IMR-90 (cell line): ENCODE measurements around the gene SETD6. TPM values are rescaled to one million over a fixed set of nuclear protein-coding genes. Genes with fewer than 3 reads are reported as not detected.

Experiments
- ATAC-seq: fragments of 200-7000 bp; cut with Tn5 transposase; 2 replicates; pipeline ENCODE4 v1.9.1; 2020; ENCODE audit warnings: low read depth, mild to moderate bottlenecking, moderate library complexity
- BruUV-seq: library from RNA; stranded (reverse); fragments of 400-500 nt; replicated peaks from 2 replicates; lab custom pipeline; 2021; lab: Mats Ljungman, UMichigan
- CTCF ChIA-PET: fragments of 300-600 bp; formaldehyde crosslinking; extraction: SDS; loops from one replicate; lab custom pipeline; 2021; ENCODE audit warnings: antibody characterized with exemption; lab: Yijun Ruan, JAX
- POLR2A ChIA-PET: fragments of 300-600 bp; sonication (Branson Sonifier 250); formaldehyde crosslinking; loops from one replicate; lab custom pipeline; 2022; ENCODE audit warnings: antibody characterized with exemption; ENCODE audit not compliant: unreplicated experiment; lab: Charles Lee
- DNase-seq: peaks from one replicate; pipeline ENCODE4 v3.0.0; 2013
- H2AFZ ChIP-seq: replicated peaks from 2 replicates; pipeline ENCODE3; 2013; ENCODE audit warnings: low read length, mild to moderate bottlenecking; ENCODE audit not compliant: poor library complexity
- H2AK5ac ChIP-seq: 2 replicates; pipeline ENCODE4 v1.6.1; 2013; ENCODE audit warnings: low read depth, low read length, inconsistent platforms
- H2AK9ac ChIP-seq: replicated peaks from 2 replicates; pipeline ENCODE3; 2013; ENCODE audit warnings: mild to moderate bottlenecking, low read depth, low read length, moderate library complexity; ENCODE audit not compliant: poor library complexity
- H2BK120ac ChIP-seq: 2 replicates; pipeline ENCODE4 v1.6.1; 2013; ENCODE audit warnings: low read depth, low read length, inconsistent platforms
- H2BK15ac ChIP-seq: 3 replicates; pipeline ENCODE4 v1.6.1; 2013; ENCODE audit warnings: low read depth, low read length, inconsistent platforms
- H2BK20ac ChIP-seq: 2 replicates; pipeline ENCODE4 v1.6.1; 2013; ENCODE audit warnings: low read depth, mild to moderate bottlenecking, inconsistent platforms, low read length, moderate library complexity
- H2BK5ac ChIP-seq: 2 replicates; pipeline ENCODE4 v1.6.1; 2013; ENCODE audit warnings: mild to moderate bottlenecking, low read depth, low read length, inconsistent platforms; ENCODE audit not compliant: poor library complexity, severe bottlenecking
- H3K14ac ChIP-seq: replicated peaks from 2 replicates; pipeline ENCODE4 v1.6.1; 2013; ENCODE audit warnings: low read depth, low read length, inconsistent platforms
- H3K18ac ChIP-seq: 2 replicates; pipeline ENCODE4 v1.6.1; 2013; ENCODE audit warnings: low read depth, low read length, control low read depth
- H3K23ac ChIP-seq: 2 replicates; pipeline ENCODE4 v1.6.1; 2013; ENCODE audit warnings: low read depth, low read length, inconsistent platforms
- H3K27ac ChIP-seq: 2 replicates; pipeline ENCODE4 v1.5.1; 2013; ENCODE audit warnings: mild to moderate bottlenecking, control low read depth, low read length; ENCODE audit not compliant: insufficient read depth
- H3K27me3 ChIP-seq: 2 replicates; pipeline ENCODE4 v1.6.1; 2013; ENCODE audit warnings: low read length; ENCODE audit not compliant: control insufficient read depth, insufficient read depth
- H3K36me3 ChIP-seq: 2 replicates; pipeline ENCODE4 v1.6.1; 2013; ENCODE audit warnings: low read length, mixed read lengths; ENCODE audit not compliant: control insufficient read depth, insufficient read depth
- H3K4ac ChIP-seq: 2 replicates; pipeline ENCODE4 v1.6.1; 2013; ENCODE audit warnings: low read depth, low read length, inconsistent platforms
- H3K4me1 ChIP-seq: 2 replicates; pipeline ENCODE4 v1.6.1; 2013; ENCODE audit warnings: low read length, mixed read lengths; ENCODE audit not compliant: control insufficient read depth, insufficient read depth
- H3K4me2 ChIP-seq: 2 replicates; pipeline ENCODE4 v1.6.1; 2013; ENCODE audit warnings: low read depth, mild to moderate bottlenecking, control low read depth, low read length, moderate library complexity
- H3K4me3 ChIP-seq: 2 replicates; pipeline ENCODE4 v1.5.1; 2013; ENCODE audit warnings: low read depth, mild to moderate bottlenecking, control low read depth, low read length, moderate library complexity; ENCODE audit not compliant: insufficient read depth
- H3K56ac ChIP-seq: 2 replicates; pipeline ENCODE4 v1.6.1; 2013; ENCODE audit warnings: low read length, inconsistent platforms; ENCODE audit not compliant: insufficient read depth; ENCODE audit errors: extremely low read depth
- H3K79me1 ChIP-seq, 2 experiments: 2 replicates each; pipeline ENCODE4 v1.6.1; 2013; ENCODE audit warnings: low read length in 2 of 2, inconsistent platforms in 1 of 2, low read depth in 1 of 2
- H3K9ac ChIP-seq: 2 replicates; pipeline ENCODE4 v1.6.1; 2013; ENCODE audit warnings: low read depth, low read length, control low read depth
- H3K9me1 ChIP-seq: 2 replicates; pipeline ENCODE4 v1.6.1; 2013; ENCODE audit warnings: low read length, inconsistent platforms; ENCODE audit not compliant: insufficient read depth
- H3K9me3 ChIP-seq: 2 replicates; pipeline ENCODE4 v1.6.1; 2013; ENCODE audit warnings: low read length; ENCODE audit not compliant: control insufficient read depth, insufficient read depth
- H4K20me1 ChIP-seq: 2 replicates; pipeline ENCODE4 v1.6.1; 2013; ENCODE audit warnings: low read length, inconsistent platforms; ENCODE audit not compliant: insufficient read depth
- H4K5ac ChIP-seq: 2 replicates; pipeline ENCODE4 v1.6.1; 2013; ENCODE audit warnings: mild to moderate bottlenecking, low read depth, low read length, control low read depth
- H4K8ac ChIP-seq, 2 experiments: 2 replicates each; pipeline ENCODE4 v1.6.1; 2013; ENCODE audit warnings: low read depth in 2 of 2, low read length in 2 of 2, control low read depth in 1 of 2, inconsistent platforms in 1 of 2
- H4K91ac ChIP-seq: 2 replicates; pipeline ENCODE4 v1.6.1; 2013; ENCODE audit warnings: low read depth, low read length, inconsistent platforms; ENCODE audit not compliant: insufficient read depth
- CTCF ChIP-seq: conservative IDR thresholded peaks from 2 replicates; pipeline ENCODE4 v1.5.1; 2012; ENCODE audit warnings: mild to moderate bottlenecking, low read depth, low read length, improper control_type of control experiment
- RCOR1 ChIP-seq: IDR thresholded peaks from 2 replicates; pipeline ENCODE4 v1.6.1; 2012; ENCODE audit warnings: mild to moderate bottlenecking, low read length, improper control_type of control experiment; ENCODE audit not compliant: insufficient replicate concordance
- WGBS, 2 experiments: methylation state at CpG; one replicate each; pipeline versions ENCODE4 v1.1.5 to v1.1.7; 2013; ENCODE audit warnings: missing lambda C conversion rate in 2 of 2; ENCODE audit not compliant: insufficient read length in 1 of 2; ENCODE audit errors: extremely low coverage in 2 of 2; 5-methylcytosine and 5-hydroxymethylcytosine counted together
- dilution Hi-C: fragments of 300-500 bp; cut with HindIII; formaldehyde crosslinking; loops from one replicate; pipeline ENCODE4 v1.14.3; 2018; ENCODE audit warnings: low sequenced_read_pairs; ENCODE audit not compliant: unreplicated experiment
- in situ Hi-C: fragments of 300-500 bp; cut with MboI; formaldehyde crosslinking; loops from 3 replicates; pipeline ENCODE4 v1.14.3; 2019; ENCODE audit warnings: low sequenced_read_pairs, inconsistent platforms, mixed read lengths
- intact Hi-C: fragments of 100-400 bp; cut with micrococcal nuclease; formaldehyde crosslinking; loops from 2 replicates; pipeline ENCODE4 v1.10.0; 2022
- polyA plus RNA-seq, 3 experiments: library from polyadenylated mRNA; depleted of rRNA; stranded (reverse); fragments of >200 nt; gene quantifications; 2 replicates each; pipeline ENCODE4 v1.2.3, GENCODE V29; 2012; ENCODE audit warnings: low replicate concordance in 1 of 3
- total RNA-seq: library from RNA; depleted of rRNA; stranded (reverse); fragments of >200 nt; gene quantifications from 2 replicates; pipeline ENCODE4 v1.2.3, GENCODE V29; 2012

Gene SETD6
- total and polyA plus RNA-seq, 2 of the 4 experiments (the other 2 are of a cell fraction), result 3.2 to 6.4 TPM

- no peak overlapping the region for H4K91ac ChIP-seq
- peaks cover 13% of the 10 kb centered on the region; the same call in 1 of the 2 replicates for H3K4me1 ChIP-seq
- no peak overlapping the region for H3K4me2 ChIP-seq
- no peak overlapping the region for H3K56ac ChIP-seq
- no peak overlapping the region for H4K5ac ChIP-seq
- no peak overlapping the region for H2BK15ac ChIP-seq
- H3K27ac ChIP-seq, result no peak overlapping the region
- no peak for TF ChIP-seq RCOR1
- TF ChIP-seq CTCF, result no peak
- ChIA-PET POLR2A (no interaction called here), CTCF (interaction anchor here (0.6 kb wide), 1 partner anchor 634 kb away, joined by 4 read pairs; no protein-coding TSS in a partner anchor)
- no peak overlapping the region for H3K14ac ChIP-seq
- no peak overlapping the region for H3K9ac ChIP-seq
- 71% methylated on average over 1 of the region's 2 CpGs; no CpG with 5 or more reads in 1 of the 2 experiments for WGBS, 2 experiments
- no peak overlapping the region for H3K4me3 ChIP-seq
- H3K18ac ChIP-seq, result no peak overlapping the region
- peaks cover 4% of the 10 kb centered on the region; the same call in 1 of the 2 replicates for H3K9me1 ChIP-seq
- no peak overlapping the region for H2AK5ac ChIP-seq
- H2AK9ac ChIP-seq, result no peak overlapping the region
- H2BK5ac ChIP-seq, result no peak overlapping the region
- no TSS peak for BruUV-seq
- in situ Hi-C loops, result no loop called here
- no peaks in the 10 kb centered on the region for H3K36me3 ChIP-seq
- H3K23ac ChIP-seq, result no peak overlapping the region
- no peak for DNase-seq
- ATAC-seq, result no peak
- H4K20me1 ChIP-seq, result no peaks in the 10 kb centered on the region
- H2BK20ac ChIP-seq, result no peak overlapping the region
- H2AFZ ChIP-seq, result no peak overlapping the region
- no peaks in the 10 kb centered on the region for H3K9me3 ChIP-seq
- H3K27me3 ChIP-seq, result peaks cover 3% of the 10 kb centered on the region; the same call in 1 of the 2 replicates
- H4K8ac ChIP-seq, result no peak overlapping the region
- intact Hi-C loops, result no loop called here
- 0 out of 4 replicates have a peak, but pooled peaks cover 0 to 7% of the 10 kb centered on the region in 2 experiments for H3K79me1 ChIP-seq
- H3K4ac ChIP-seq, result no peak overlapping the region
- dilution Hi-C loops, result no loop called here
- no peak overlapping the region for H2BK120ac ChIP-seq
Observed at GRCh38 chr16:58497468-58497867, 17.8 kb upstream of the SETD6 start.
